ENCODE results near the gene KRT13. TPM values are rescaled to one million over a fixed set of nuclear protein-coding genes. Genes with fewer than 3 reads are reported as not detected.

The KRT13 gene
- total and polyA plus RNA-seq, 8 donors: 0.17 to 29.1 (median 0.48) TPM; not detected in 2

DNA sequence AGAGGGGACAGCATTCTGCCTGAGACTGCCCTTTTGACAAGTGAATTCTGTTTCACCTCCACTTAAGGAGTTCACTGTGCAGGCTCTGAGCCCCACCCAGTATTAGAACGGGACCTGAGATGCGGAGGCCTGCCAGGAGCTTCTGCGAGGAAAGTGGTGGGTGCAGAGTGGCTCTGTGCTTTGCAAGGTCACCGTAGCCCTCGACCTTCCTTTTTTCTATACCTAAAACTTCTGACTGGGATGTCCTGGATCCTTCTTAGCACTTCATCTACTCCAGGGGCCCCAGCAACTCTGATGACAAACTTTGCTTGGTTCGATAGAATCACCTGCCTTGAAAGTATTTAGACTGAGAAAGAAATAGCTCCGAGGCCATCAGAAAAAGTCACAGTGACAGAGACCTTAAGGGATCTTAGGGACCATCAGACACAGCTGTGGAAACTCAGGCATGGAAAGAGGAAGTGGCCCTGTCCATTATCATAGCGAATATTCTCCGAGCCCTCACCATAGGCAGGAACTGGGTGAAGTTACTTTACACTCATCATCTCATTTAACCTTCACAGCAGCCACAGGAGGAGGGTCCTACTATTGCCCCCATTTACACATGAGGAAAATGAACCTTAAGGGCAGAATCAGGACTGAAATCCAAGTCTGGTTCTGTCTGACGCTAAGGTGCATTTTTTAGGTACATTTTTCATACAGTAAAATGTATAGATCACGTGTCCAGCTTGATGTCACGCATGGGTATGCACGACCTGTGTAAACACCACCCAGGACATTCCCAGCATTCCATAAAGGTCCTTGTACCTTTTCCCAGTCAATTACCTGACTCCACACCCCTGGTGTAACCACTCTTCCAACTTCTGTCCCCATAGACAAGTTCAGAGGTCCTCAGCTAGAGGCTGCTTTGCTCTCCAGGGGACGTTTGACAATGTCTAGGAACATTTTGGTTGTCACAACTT, 676 bp upstream of the KRT13 start:
- peak overlapping the region in 1 of 2 donors; percentile 23 for H3K27ac ChIP-seq
- DNase-seq: peak in 1 of 4 donors; percentile 37

DNA sequence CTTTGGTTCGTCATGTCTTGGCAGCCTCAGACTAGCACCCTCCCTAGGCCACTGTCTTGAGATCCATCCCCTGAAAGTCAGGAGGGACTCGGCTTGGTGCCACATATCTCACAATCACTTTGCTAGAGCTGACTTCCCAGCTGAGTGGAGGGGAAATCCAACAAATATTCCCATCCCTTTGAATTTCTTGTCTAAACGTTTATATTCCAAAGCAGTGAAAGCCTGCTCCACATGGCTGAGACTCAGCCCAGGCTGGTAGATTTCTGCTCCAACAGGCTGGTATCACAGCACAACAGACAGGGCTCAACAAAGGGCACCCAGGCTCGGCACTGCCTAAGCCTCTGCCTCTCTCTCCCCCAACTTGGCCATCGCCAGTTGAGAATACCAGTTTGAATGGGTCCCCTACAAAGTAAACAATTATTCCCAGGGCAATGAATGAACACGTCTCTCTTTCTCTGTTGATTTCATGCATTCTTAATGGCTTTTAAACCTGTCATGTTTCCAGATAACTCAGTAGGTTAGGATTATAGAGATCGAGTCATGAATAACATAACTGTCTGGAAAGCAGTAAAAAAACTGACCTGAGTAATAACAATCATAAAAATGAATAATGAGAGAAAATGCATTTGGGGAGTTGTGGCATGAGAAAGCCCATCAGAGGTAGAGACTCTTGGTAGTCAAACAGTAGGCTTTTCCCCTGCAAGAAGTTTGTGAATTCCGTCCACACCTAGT, 1.0 kb downstream of the KRT13 start:
- Histone ChIP-seq H3K4me3 (no peak overlapping the region), H3K27me3 (peaks cover 0 to 7% of the 10 kb centered on the region in 2 donors), H3K4me1 (peaks cover 0 to 14% of the 10 kb centered on the region in 2 donors), H3K27ac (no peak overlapping the region), H3K9me3 (no peaks in the 10 kb centered on the region), H3K36me3 (no peaks in the 10 kb centered on the region)
- ATAC-seq: no peak
- TF ChIP-seq, protein P1, sequence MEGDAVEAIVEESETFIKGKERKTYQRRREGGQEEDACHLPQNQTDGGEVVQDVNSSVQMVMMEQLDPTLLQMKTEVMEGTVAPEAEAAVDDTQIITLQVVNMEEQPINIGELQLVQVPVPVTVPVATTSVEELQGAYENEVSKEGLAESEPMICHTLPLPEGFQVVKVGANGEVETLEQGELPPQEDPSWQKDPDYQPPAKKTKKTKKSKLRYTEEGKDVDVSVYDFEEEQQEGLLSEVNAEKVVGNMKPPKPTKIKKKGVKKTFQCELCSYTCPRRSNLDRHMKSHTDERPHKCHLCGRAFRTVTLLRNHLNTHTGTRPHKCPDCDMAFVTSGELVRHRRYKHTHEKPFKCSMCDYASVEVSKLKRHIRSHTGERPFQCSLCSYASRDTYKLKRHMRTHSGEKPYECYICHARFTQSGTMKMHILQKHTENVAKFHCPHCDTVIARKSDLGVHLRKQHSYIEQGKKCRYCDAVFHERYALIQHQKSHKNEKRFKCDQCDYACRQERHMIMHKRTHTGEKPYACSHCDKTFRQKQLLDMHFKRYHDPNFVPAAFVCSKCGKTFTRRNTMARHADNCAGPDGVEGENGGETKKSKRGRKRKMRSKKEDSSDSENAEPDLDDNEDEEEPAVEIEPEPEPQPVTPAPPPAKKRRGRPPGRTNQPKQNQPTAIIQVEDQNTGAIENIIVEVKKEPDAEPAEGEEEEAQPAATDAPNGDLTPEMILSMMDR (IDR thresholded peaks at IDR 0.05): no peak
- intact Hi-C loops (cut with DNase I): no loop called here
- no peak for DNase-seq

More for the DNA sequence above, 676 bp upstream of the KRT13 start:
- TF ChIP-seq, protein P1 (IDR thresholded peaks at IDR 0.05): no peak
- Histone ChIP-seq H3K4me3 (no peak overlapping the region), H3K9me3 (no peaks in the 10 kb centered on the region), H3K27me3 (peaks cover 0 to 5% of the 10 kb centered on the region in 2 donors), H3K4me1 (no peaks in the 10 kb centered on the region), H3K36me3 (no peaks in the 10 kb centered on the region)
- intact Hi-C loops (cut with DNase I): no loop called here
- peak; percentile 75 for ATAC-seq

DNA sequence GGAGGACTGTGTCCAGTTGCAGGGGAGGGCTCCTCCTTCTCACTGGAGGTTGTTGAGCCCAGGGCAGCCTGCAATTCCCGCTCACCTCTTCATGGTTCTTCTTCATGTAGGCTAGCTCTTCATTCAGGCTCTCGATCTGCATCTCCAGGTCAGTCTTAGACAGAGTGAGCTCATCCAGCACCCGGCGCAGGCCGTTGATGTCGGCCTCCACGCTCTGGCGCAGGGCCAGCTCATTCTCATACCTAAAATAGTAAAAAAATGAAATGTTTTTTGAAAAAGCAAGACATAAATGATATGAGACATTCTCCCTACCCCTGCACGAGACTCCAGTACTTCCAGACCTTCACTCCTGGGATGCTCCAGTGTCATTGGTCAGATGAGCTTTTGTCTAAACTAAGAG, 2.2 kb downstream of the KRT13 start:
- Histone ChIP-seq H3K4me3 (no peak overlapping the region), H3K4me1 (peaks cover 0 to 23% of the 10 kb centered on the region in 2 donors), H3K27ac (no peak overlapping the region), H3K36me3 (no peaks in the 10 kb centered on the region), H3K27me3 (peaks cover 0 to 7% of the 10 kb centered on the region in 2 donors), H3K9me3 (no peaks in the 10 kb centered on the region)
- DNase-seq: peak in 1 of 4 donors; percentile 47
- ATAC-seq: no peak
- intact Hi-C loops (cut with DNase I): no loop called here
- TF ChIP-seq, protein P1 (IDR thresholded peaks at IDR 0.05): no peak

DNA sequence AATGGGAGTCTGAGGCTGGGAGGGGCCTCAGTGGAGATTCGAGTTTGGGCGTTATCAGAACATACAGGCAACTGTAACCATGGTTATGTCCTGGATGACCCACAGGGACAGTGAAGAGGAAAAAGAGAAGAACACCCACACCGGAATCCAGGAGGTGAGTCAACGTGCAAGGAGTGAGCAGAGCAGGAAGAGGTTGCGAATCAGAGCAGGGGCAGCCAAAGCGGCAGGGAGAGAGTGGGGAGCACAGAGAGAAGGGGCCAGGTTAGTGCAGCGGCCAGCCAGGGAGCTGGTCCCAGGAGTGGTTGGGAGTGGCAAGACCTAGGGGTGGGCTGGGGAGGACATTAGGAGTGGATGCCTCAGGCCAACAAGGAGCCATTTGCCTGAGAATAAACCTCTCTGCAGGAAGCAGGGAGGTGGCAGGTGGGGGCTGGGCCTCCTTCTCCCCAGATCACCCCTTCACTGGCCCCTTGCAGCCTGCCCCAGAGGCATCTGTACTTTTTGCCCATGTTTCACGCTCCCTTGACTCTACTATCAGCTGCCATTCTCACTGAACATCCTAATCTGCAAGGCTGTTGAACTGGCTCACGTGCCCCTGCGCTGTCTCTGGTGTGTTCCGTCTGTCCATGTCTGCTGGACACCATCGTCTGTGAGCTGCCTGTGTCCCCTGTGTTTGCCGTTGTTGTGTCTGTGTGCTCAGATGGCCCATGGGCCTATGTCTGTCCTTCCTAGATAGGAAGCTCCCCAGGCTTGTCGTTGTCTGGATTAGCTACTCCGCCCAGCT, 5.1 kb downstream of the KRT13 start:
- TF ChIP-seq, protein P1 (IDR thresholded peaks at IDR 0.05): no peak
- Histone ChIP-seq H3K9me3 (no peaks in the 10 kb centered on the region), H3K36me3 (no peaks in the 10 kb centered on the region), H3K27ac (peak overlapping the region in 1 of 2 donors; percentile 65), H3K4me3 (no peak overlapping the region), H3K4me1 (peaks cover 0 to 44% of the 10 kb centered on the region in 2 donors), H3K27me3 (peaks cover 0 to 7% of the 10 kb centered on the region in 2 donors)
- intact Hi-C loops (cut with DNase I): no loop called here
- ATAC-seq (no peak), DNase-seq (no peak)
